WTC11 (cell line): Measurements from ENCODE around the gene FGG. TPM values are rescaled to one million over a fixed set of nuclear protein-coding genes. Genes with fewer than 3 reads are reported as not detected.

ENCODE experiments used
- ATAC-seq: fragments of 200-7000 bp; cut with Tn5 transposase; 2 replicates; pipeline ENCODE4 v1.10.0; 2021; ENCODE audit warnings: mild to moderate bottlenecking, moderate library complexity
- CTCF ChIA-PET: fragments of 300-600 bp; sonication (Branson Sonifier 250); formaldehyde crosslinking; loops from one replicate; lab custom pipeline; 2021; ENCODE audit warnings: antibody characterized with exemption; lab: Charles Lee
- POLR2A ChIA-PET: fragments of 350-600 bp; sonication (Branson Sonifier 250); formaldehyde crosslinking; loops from one replicate; lab custom pipeline; 2021; ENCODE audit warnings: antibody characterized with exemption; lab: Charles Lee
- DNase-seq: peaks from one replicate; pipeline ENCODE4 v3.0.0; 2021; ENCODE audit warnings: low spot score
- H3K27ac Mint-ChIP-seq: 2 replicates; pipeline ENCODE4 v1.8.0; 2021; ENCODE audit warnings: mixed read lengths
- H3K27me3 Mint-ChIP-seq: 2 replicates; pipeline ENCODE4 v1.8.0; 2021; ENCODE audit warnings: low read depth, mild to moderate bottlenecking, moderate library complexity, mixed read lengths
- H3K36me3 Mint-ChIP-seq: 2 replicates; pipeline ENCODE4 v1.8.0; 2021; ENCODE audit warnings: mixed read lengths
- H3K4me1 Mint-ChIP-seq: 2 replicates; pipeline ENCODE4 v1.8.0; 2022; ENCODE audit warnings: mixed read lengths
- H3K4me3 Mint-ChIP-seq: 2 replicates; pipeline ENCODE4 v1.8.0; 2021; ENCODE audit warnings: mild to moderate bottlenecking, moderate library complexity, mixed read lengths
- H3K9me3 Mint-ChIP-seq: 2 replicates; pipeline ENCODE4 v1.8.0; 2021; ENCODE audit warnings: mixed read lengths
- ATF1 ChIP-seq: sonication (generic); formaldehyde crosslinking; IDR thresholded peaks from 2 replicates; pipeline ENCODE4 v1.8.1; 2023; ENCODE audit warnings: mild to moderate bottlenecking, moderate library complexity, missing genetic modification reagents
- CBFB ChIP-seq: sonication (generic); formaldehyde crosslinking; IDR thresholded peaks from 2 replicates; pipeline ENCODE4 v1.8.1; 2022; ENCODE audit warnings: mild to moderate bottlenecking, low read depth, missing genetic modification reagents
- CREB1 ChIP-seq: sonication (generic); formaldehyde crosslinking; IDR thresholded peaks from 2 replicates; pipeline ENCODE4 v1.8.0; 2023; ENCODE audit warnings: mild to moderate bottlenecking, missing genetic modification reagents
- CTCF ChIP-seq: fragments of 200-600 bp; IDR thresholded peaks from 2 replicates; pipeline ENCODE4 v1.8.0; 2022; ENCODE audit warnings: antibody characterized with exemption
- E2F4 ChIP-seq: sonication (generic); formaldehyde crosslinking; IDR thresholded peaks from 2 replicates; pipeline ENCODE4 v1.8.1; 2022; ENCODE audit warnings: low read depth, mild to moderate bottlenecking, moderate library complexity, missing genetic modification reagents, borderline replicate concordance
- E2F5 ChIP-seq: sonication (generic); formaldehyde crosslinking; IDR thresholded peaks from 2 replicates; pipeline ENCODE4 v1.8.1; 2022; ENCODE audit warnings: mild to moderate bottlenecking, moderate library complexity, missing genetic modification reagents
- ERG ChIP-seq: fragments of 250-450 bp; sonication (Bioruptor Pico); IDR thresholded peaks from 2 replicates; pipeline ENCODE4 v1.8.0; 2021; ENCODE audit warnings: mild to moderate bottlenecking
- ESRRA ChIP-seq: sonication (generic); formaldehyde crosslinking; IDR thresholded peaks from 2 replicates; pipeline ENCODE4 v1.8.1; 2022; ENCODE audit warnings: mild to moderate bottlenecking, missing genetic modification reagents, borderline replicate concordance
- GABPB1 ChIP-seq: sonication (generic); formaldehyde crosslinking; IDR thresholded peaks from 2 replicates; pipeline ENCODE4 v1.8.1; 2023; ENCODE audit warnings: mild to moderate bottlenecking, missing genetic modification reagents
- HMGXB4 ChIP-seq: sonication (generic); formaldehyde crosslinking; IDR thresholded peaks from 2 replicates; pipeline ENCODE4 v1.8.1; 2023; ENCODE audit warnings: mild to moderate bottlenecking, moderate library complexity, missing genetic modification reagents
- IRF2 ChIP-seq: sonication (generic); formaldehyde crosslinking; IDR thresholded peaks from 2 replicates; pipeline ENCODE4 v1.8.0; 2022; ENCODE audit warnings: low read depth, missing genetic modification reagents, borderline replicate concordance
- KAT7 ChIP-seq: sonication (generic); formaldehyde crosslinking; IDR thresholded peaks from 2 replicates; pipeline ENCODE4 v1.8.1; 2023; ENCODE audit warnings: missing genetic modification reagents, mild to moderate bottlenecking, borderline replicate concordance
- MLX ChIP-seq: sonication (generic); formaldehyde crosslinking; IDR thresholded peaks from 2 replicates; pipeline ENCODE4 v1.8.1; 2023; ENCODE audit warnings: mild to moderate bottlenecking, missing genetic modification reagents, moderate library complexity
- NFE2L1 ChIP-seq: sonication (generic); formaldehyde crosslinking; IDR thresholded peaks from 2 replicates; pipeline ENCODE4 v1.8.1; 2023; ENCODE audit warnings: missing genetic modification reagents
- NFYB ChIP-seq: sonication (generic); formaldehyde crosslinking; conservative IDR thresholded peaks from 2 replicates; pipeline ENCODE4 v1.8.0; 2022; ENCODE audit warnings: low read depth, missing genetic modification reagents
- OVOL2 ChIP-seq: fragments of 250-450 bp; sonication (Bioruptor Pico); IDR thresholded peaks from 2 replicates; pipeline ENCODE4 v1.9.0; 2021; ENCODE audit warnings: mild to moderate bottlenecking, borderline replicate concordance
- PREB ChIP-seq: sonication (generic); formaldehyde crosslinking; IDR thresholded peaks from 2 replicates; pipeline ENCODE4 v1.8.1; 2022; ENCODE audit warnings: mild to moderate bottlenecking, missing genetic modification reagents, moderate library complexity, borderline replicate concordance
- RELA ChIP-seq: sonication (generic); formaldehyde crosslinking; IDR thresholded peaks from 2 replicates; pipeline ENCODE4 v1.8.1; 2022; ENCODE audit warnings: missing genetic modification reagents, mild to moderate bottlenecking, borderline replicate concordance
- SMAD3 ChIP-seq: sonication (generic); formaldehyde crosslinking; IDR thresholded peaks from 2 replicates; pipeline ENCODE4 v1.8.0; 2022; ENCODE audit warnings: missing genetic modification reagents, mild to moderate bottlenecking, borderline replicate concordance
- SP1 ChIP-seq: sonication (generic); formaldehyde crosslinking; conservative IDR thresholded peaks from 2 replicates; pipeline ENCODE4 v1.8.1; 2022; ENCODE audit warnings: missing genetic modification reagents
- ZNF138 ChIP-seq: sonication (generic); formaldehyde crosslinking; conservative IDR thresholded peaks from 2 replicates; pipeline ENCODE4 v1.8.1; 2022; ENCODE audit warnings: mild to moderate bottlenecking, moderate library complexity, missing genetic modification reagents
- ZNF263 ChIP-seq: sonication (generic); formaldehyde crosslinking; IDR thresholded peaks from 2 replicates; pipeline ENCODE4 v1.8.1; 2022; ENCODE audit warnings: low read depth, mild to moderate bottlenecking, moderate library complexity, missing genetic modification reagents
- ZNF671 ChIP-seq: fragments of 250-450 bp; sonication (Bioruptor Pico); IDR thresholded peaks from 2 replicates; pipeline ENCODE4 v1.8.0; 2021; ENCODE audit warnings: mild to moderate bottlenecking
- total RNA-seq: library from RNA; stranded (reverse); gene quantifications from 3 replicates; pipeline ENCODE4 v1.2.3, GENCODE V29; 2021

The FGG gene
- total RNA-seq, 1 experiment from 2014 or later = 2.4 TPM

- TF ChIP-seq MLX (CRISPR knock-in tag) = no peak
- TF ChIP-seq OVOL2 (CRISPR knock-in tag) = no peak
- no peak for TF ChIP-seq ESRRA (CRISPR knock-in tag)
- TF ChIP-seq ZNF138 (CRISPR knock-in tag) = no peak
- TF ChIP-seq ZNF263 (CRISPR knock-in tag) = no peak
- TF ChIP-seq SP1 = no peak
- no peak for TF ChIP-seq ATF1 (CRISPR knock-in tag)
Measured at GRCh38 chr4:154623436-154623835, 11.0 kb upstream of the FGG start (continued).

- TF ChIP-seq CREB1 = no peak
- TF ChIP-seq SP1 = no peak
- TF ChIP-seq CTCF = peak; percentile 43; the same call in 1 of the 2 replicates
- ChIA-PET POLR2A (no interaction called here), CTCF (interaction anchor here (0.7 to 6.5 kb wide), 6 partner anchors 64 to 988 kb away, joined by 3 to 104 read pairs (median 4); partner anchors contain the start of gene PLRG1)
- Mint-ChIP-seq H3K27me3 (peaks cover 10% of the 10 kb centered on the region), H3K36me3 (no peaks in the 10 kb centered on the region), H3K4me1 (peaks cover 17% of the 10 kb centered on the region), H3K27ac (no peak overlapping the region), H3K9me3 (no peaks in the 10 kb centered on the region), H3K4me3 (no peak overlapping the region)
- ATAC-seq = peak; percentile 13; the same call in 1 of the 2 replicates
- DNase-seq = no peak
Measured at GRCh38 chr4:154622598-154622997, 10.1 kb upstream of the FGG start.

- Mint-ChIP-seq H3K9me3 (no peaks in the 10 kb centered on the region), H3K27me3 (no peaks in the 10 kb centered on the region; the same call in 1 of the 2 replicates), H3K4me3 (no peak overlapping the region), H3K36me3 (no peaks in the 10 kb centered on the region), H3K4me1 (peaks cover 18% of the 10 kb centered on the region), H3K27ac (no peak overlapping the region)
- POLR2A ChIA-PET = no interaction called here
- DNase-seq (no peak), ATAC-seq (peak; percentile 49)
- CTCF ChIA-PET = interaction anchor here (1.1 to 5.9 kb wide), 6 partner anchors 14 to 292 kb away, joined by 3 to 145 read pairs (median 16); partner anchors contain the start of gene PLRG1
- TF ChIP-seq SP1 = no peak
- TF ChIP-seq SMAD3 (CRISPR knock-in tag) = no peak
- TF ChIP-seq ZNF671 (CRISPR knock-in tag) = no peak
- no peak for TF ChIP-seq RELA (CRISPR knock-in tag)
- no peak for TF ChIP-seq PREB (CRISPR knock-in tag)
- no peak for TF ChIP-seq NFYB (CRISPR knock-in tag)
- TF ChIP-seq NFE2L1 (CRISPR knock-in tag) = no peak
- TF ChIP-seq GABPB1 (CRISPR knock-in tag) = no peak
- TF ChIP-seq KAT7 (CRISPR knock-in tag) = no peak
- TF ChIP-seq OVOL2 (CRISPR knock-in tag) = no peak
- no peak for TF ChIP-seq HMGXB4 (CRISPR knock-in tag)
- no peak for TF ChIP-seq ZNF263 (CRISPR knock-in tag)
- no peak for TF ChIP-seq CBFB (CRISPR knock-in tag)
- no peak for TF ChIP-seq E2F4 (CRISPR knock-in tag)
- no peak for TF ChIP-seq IRF2 (CRISPR knock-in tag)
- no peak for TF ChIP-seq ERG
- TF ChIP-seq E2F5 (CRISPR knock-in tag) = no peak
Measured at GRCh38 chr4:154620111-154620510, 7.7 kb upstream of the FGG start.
